A549 (cell line): ENCODE results near the gene CPED1. TPM values are rescaled to one million over a fixed set of nuclear protein-coding genes. Genes with fewer than 3 reads are reported as not detected.

Source experiments
- ATAC-seq, 2 experiments: fragments of 200-7000 bp in 1 of 2; fragments of >200 bp in 1 of 2; cut with Nextera tagmentation in 1 of 2; cut with Tn5 transposase in 1 of 2; 3 replicates each; pipeline versions ENCODE4 v1.8.0 to v1.9.1; 2018 to 2020; ENCODE audit warnings: mild to moderate bottlenecking in 1 of 2, moderate library complexity in 1 of 2
- CTCF ChIA-PET: fragments of 300-600 bp; sonication (Branson Sonifier 250); formaldehyde crosslinking; extraction: SDS; loops from one replicate; lab custom pipeline; 2021; ENCODE audit warnings: antibody characterized with exemption, inconsistent platforms; lab: Yijun Ruan, JAX
- POLR2A ChIA-PET: fragments of 350-600 bp; formaldehyde crosslinking; extraction: SDS; loops from one replicate; lab custom pipeline; 2021; ENCODE audit warnings: antibody characterized with exemption, inconsistent platforms; lab: Yijun Ruan, JAX
- DNase-seq, 2 experiments: peaks; one replicate each; pipeline versions ENCODE4 v3.0.0 to v3.0.0-alpha.2; 2011 to 2016; ENCODE audit warnings: low read depth in 1 of 2, low spot score in 1 of 2
- FAIRE-seq: peaks from 2 replicates; lab custom pipeline; 2011; peaks lifted over from hg19 to GRCh38; lab: Jason Lieb, UNC
- H3K27ac ChIP-seq, 2 experiments: fragments of >200 bp; sonication (Bioruptor Twin); formaldehyde crosslinking; 3 replicates each; pipeline ENCODE4 v1.5.1; 2016 to 2017
- H3K4me1 ChIP-seq: fragments of >200 bp; sonication (Bioruptor Twin); formaldehyde crosslinking; 3 replicates; pipeline ENCODE4 v1.6.1; 2016
- H3K4me2 ChIP-seq: fragments of >200 bp; sonication (Bioruptor Twin); formaldehyde crosslinking; 3 replicates; pipeline ENCODE4 v1.6.1; 2016
- H3K4me3 ChIP-seq: fragments of >200 bp; sonication (Bioruptor Twin); formaldehyde crosslinking; 3 replicates; pipeline ENCODE4 v1.5.1; 2016
- H3K9me3 ChIP-seq: fragments of >200 bp; sonication (Bioruptor Twin); formaldehyde crosslinking; 3 replicates; pipeline ENCODE4 v1.6.1; 2016
- CBX8 ChIP-seq: fragments of 200-600 bp; sonication (generic); IDR thresholded peaks from 2 replicates; pipeline ENCODE4 v1.6.1; 2016
- CHD2 ChIP-seq: fragments of 150-350 bp; IDR thresholded peaks from 2 replicates; pipeline ENCODE4 v1.6.1; 2014; ENCODE audit warnings: low read length; ENCODE audit not compliant: partially characterized antibody
- EHMT2 ChIP-seq: fragments of 200-600 bp; sonication (generic); IDR thresholded peaks from 2 replicates; pipeline ENCODE4 v1.6.1; 2016; ENCODE audit warnings: antibody characterized with exemption, low read depth, mild to moderate bottlenecking, moderate library complexity
- ELK1 ChIP-seq: fragments of 150-350 bp; IDR thresholded peaks from 2 replicates; pipeline ENCODE4 v1.6.1; 2014; ENCODE audit warnings: low read depth, mild to moderate bottlenecking, low read length
- ESRRA ChIP-seq: fragments of 150-350 bp; IDR thresholded peaks from 2 replicates; pipeline ENCODE4 v1.6.1; 2014; ENCODE audit warnings: mild to moderate bottlenecking, low read length, borderline replicate concordance
- FOSB ChIP-seq: fragments of 250-450 bp; sonication (Bioruptor Pico); IDR thresholded peaks from 2 replicates; pipeline ENCODE4 v1.5.0; 2020; ENCODE audit warnings: mild to moderate bottlenecking, moderate library complexity
- FOSL2 ChIP-seq, 2 experiments: fragments of 450-650 bp in 1 of 2; fragments of >200 bp in 1 of 2; sonication (Bioruptor Twin) in 1 of 2; formaldehyde crosslinking; IDR thresholded peaks; 2 replicates each; pipeline versions ENCODE4 v1.5.0 to v1.6.1; 2016 to 2020; ENCODE audit warnings: mild to moderate bottlenecking in 1 of 2, moderate library complexity in 1 of 2
- FOXS1 ChIP-seq: fragments of 250-450 bp; sonication (Bioruptor Pico); IDR thresholded peaks from 2 replicates; pipeline ENCODE4 v1.5.0; 2020; ENCODE audit warnings: mild to moderate bottlenecking, moderate library complexity
- GATA3 ChIP-seq: IDR thresholded peaks from 2 replicates; pipeline ENCODE4 v1.6.1; 2012; ENCODE audit warnings: borderline replicate concordance
- HDAC2 ChIP-seq: fragments of 200-600 bp; sonication (generic); IDR thresholded peaks from 2 replicates; pipeline ENCODE4 v1.6.1; 2016
- HEYL ChIP-seq: fragments of 250-450 bp; sonication (Bioruptor Pico); IDR thresholded peaks from 2 replicates; pipeline ENCODE4 v1.8.0; 2021; ENCODE audit warnings: mild to moderate bottlenecking, moderate library complexity
- HOXB5 ChIP-seq: fragments of 250-450 bp; sonication (Bioruptor Pico); IDR thresholded peaks from 2 replicates; pipeline ENCODE4 v1.5.0; 2020; ENCODE audit warnings: mild to moderate bottlenecking, moderate library complexity
- JUNB ChIP-seq: fragments of >200 bp; sonication (Bioruptor Twin); formaldehyde crosslinking; IDR thresholded peaks from 2 replicates; pipeline ENCODE4 v1.6.1; 2016
- MAFK ChIP-seq: fragments of 450-650 bp; IDR thresholded peaks from 2 replicates; pipeline ENCODE4 v1.6.1; 2014; ENCODE audit not compliant: partially characterized antibody
- MAX ChIP-seq: IDR thresholded peaks from 2 replicates; pipeline ENCODE4 v1.6.1; 2012
- MAZ ChIP-seq: fragments of 150-350 bp; IDR thresholded peaks from 2 replicates; pipeline ENCODE4 v1.6.1; 2014; ENCODE audit warnings: antibody characterized with exemption, low read depth, low read length, borderline replicate concordance
- MYC ChIP-seq: IDR thresholded peaks from 2 replicates; pipeline ENCODE4 v1.6.1; 2012; ENCODE audit warnings: mild to moderate bottlenecking, inconsistent platforms, low read length, improper control_type of control experiment, borderline replicate concordance
- PBX3 ChIP-seq: IDR thresholded peaks from 2 replicates; pipeline ENCODE4 v1.6.1; 2012
- POLR2A ChIP-seq: IDR thresholded peaks from 2 replicates; pipeline ENCODE4 v1.6.1; 2012; ENCODE audit warnings: mild to moderate bottlenecking, low read length
- POLR2AphosphoS2 ChIP-seq: conservative IDR thresholded peaks from 2 replicates; pipeline ENCODE4 v1.6.1; 2012; ENCODE audit warnings: low read length, improper control_type of control experiment, inconsistent platforms
- RAD21 ChIP-seq, 2 experiments: fragments of >200 bp in 1 of 2; sonication (Bioruptor Twin) in 1 of 2; formaldehyde crosslinking in 1 of 2; IDR thresholded peaks in 1 of 2; conservative IDR thresholded peaks in 1 of 2; 2 replicates in 1 of 2; 3 replicates in 1 of 2; pipeline ENCODE4 v1.6.1; 2012 to 2018; ENCODE audit warnings: inconsistent platforms in 1 of 2
- RARB ChIP-seq: fragments of 250-450 bp; sonication (Bioruptor Pico); IDR thresholded peaks from 2 replicates; pipeline ENCODE4 v1.8.0; 2021; ENCODE audit warnings: mild to moderate bottlenecking, moderate library complexity
- SREBF2 ChIP-seq: fragments of 450-650 bp; IDR thresholded peaks from 2 replicates; pipeline ENCODE4 v1.6.1; 2014; ENCODE audit warnings: mild to moderate bottlenecking, moderate library complexity
- TFCP2L1 ChIP-seq: fragments of 250-450 bp; sonication (Bioruptor Pico); IDR thresholded peaks from 2 replicates; pipeline ENCODE4 v1.5.0; 2021; ENCODE audit warnings: mild to moderate bottlenecking
- USF2 ChIP-seq: fragments of 450-650 bp; IDR thresholded peaks from 2 replicates; pipeline ENCODE4 v1.6.1; 2014; ENCODE audit warnings: antibody characterized with exemption
- ZNF302 ChIP-seq: fragments of 250-450 bp; sonication (Bioruptor Pico); IDR thresholded peaks from 2 replicates; pipeline ENCODE4 v1.9.0; 2021; ENCODE audit warnings: inconsistent platforms, mild to moderate bottlenecking, moderate library complexity
- WGBS: methylation state at CpG from one replicate; pipeline ENCODE4 v1.1.6; 2017; ENCODE audit errors: missing lambda C conversion rate; 5-methylcytosine and 5-hydroxymethylcytosine counted together
- polyA plus RNA-seq, 4 experiments: library from polyadenylated mRNA; depleted of rRNA in 3 of 4; stranded (reverse); fragments of >200 nt; fragmentation: RNase III in 1 of 4; extraction: RNeasy Plus Mini Kit Qiagen cat#74134 plus additional on column Dnase treatment in 1 of 4; gene quantifications; 2 replicates in 3 of 4; 3 replicates in 1 of 4; pipeline ENCODE4 v1.2.3, GENCODE V29; 2011 to 2017
- TF ChIP-seq, protein P1 (sequence below): fragments of >200 bp; sonication (Bioruptor Twin); formaldehyde crosslinking; IDR thresholded peaks from 2 replicates; pipeline ENCODE4 v1.6.1; 2016
- TF ChIP-seq, protein P2 (sequence below): fragments of >200 bp; sonication (Bioruptor Twin); formaldehyde crosslinking; IDR thresholded peaks from 3 replicates; pipeline ENCODE4 v1.5.1; 2016

The CPED1 gene
- polyA plus RNA-seq, 2 of the 4 experiments (the other 2 are of a cell fraction) = 0.03 TPM; not detected in 1

DNA sequence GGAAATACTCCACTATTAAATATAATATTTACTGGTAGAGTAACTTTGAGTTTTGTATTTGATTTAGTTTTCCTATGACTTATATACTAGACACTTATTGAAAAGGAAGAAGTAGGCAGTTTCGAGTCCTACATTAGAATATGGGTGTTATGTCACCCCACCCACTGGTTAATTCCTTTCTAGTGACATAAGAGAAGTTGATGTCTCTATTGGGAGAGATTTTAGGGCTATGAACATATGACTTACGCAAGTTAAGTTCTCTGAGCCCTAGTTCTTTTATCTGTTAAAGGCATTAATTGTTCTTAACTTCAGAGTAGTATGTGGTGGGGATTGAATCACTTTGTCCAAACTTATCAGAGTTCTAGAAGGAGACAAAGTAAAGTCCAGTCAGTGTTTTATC, 30.5 kb downstream of the CPED1 start:
- H3K4me3 ChIP-seq = no peak overlapping the region
- no peaks in the 10 kb centered on the region; the same call in 2 of the 3 replicates for H3K4me1 ChIP-seq
- DNase-seq = no peak
- ChIA-PET CTCF (no interaction called here), POLR2A (no interaction called here)
- FAIRE-seq = no peak
- WGBS = 45% methylated on average over 2 of the region's 2 CpGs
- H3K27ac ChIP-seq = no peak overlapping the region
- ATAC-seq = no peak
- H3K4me2 ChIP-seq = no peak overlapping the region
- TF ChIP-seq FOSL2 (IDR thresholded peaks at IDR 0.05) = no peak
- TF ChIP-seq FOSL2 (CRISPR knock-in tag; IDR thresholded peaks at IDR 0.05) = no peak
- no peak for TF ChIP-seq EHMT2
- TF ChIP-seq CHD2 = no peak
- TF ChIP-seq CBX8 = no peak
- no peak for TF ChIP-seq GATA3
- TF ChIP-seq JUNB = no peak
- TF ChIP-seq PBX3 = no peak
- no peak for TF ChIP-seq POLR2A
- no peak for TF ChIP-seq MAFK
- no peak for TF ChIP-seq POLR2AphosphoS2
- no peak for TF ChIP-seq FOSB (CRISPR knock-in tag)
- TF ChIP-seq USF2 = no peak
- TF ChIP-seq HOXB5 (CRISPR knock-in tag) = no peak
- no peaks in the 10 kb centered on the region for H3K9me3 ChIP-seq

GRCh38 chr7:121020249-121020988, 31.9 kb downstream of the CPED1 start:
- 61% methylated on average over 1 of the region's 1 CpG for WGBS
- H3K4me1 ChIP-seq = no peaks in the 10 kb centered on the region; the same call in 2 of the 3 replicates
- ChIA-PET POLR2A (no interaction called here), CTCF (no interaction called here)
- no peak overlapping the region for H3K27ac ChIP-seq
- FAIRE-seq = no peak
- H3K4me3 ChIP-seq = no peak overlapping the region
- no peak for DNase-seq
- TF ChIP-seq HDAC2 (no peak), EHMT2 (no peak), MAZ (no peak), RAD21 (conservative IDR thresholded peaks at IDR 0.05 in 1 of 2, IDR thresholded peaks at IDR 0.05 in 1 of 2) (no peak), TFCP2L1 (CRISPR knock-in tag) (no peak), ESRRA (no peak), SREBF2 (no peak)
- H3K4me2 ChIP-seq = no peak overlapping the region
- H3K9me3 ChIP-seq = no peaks in the 10 kb centered on the region
- no peak for ATAC-seq

- POLR2A ChIA-PET = no interaction called here
- FAIRE-seq (no peak), DNase-seq (no peak), ATAC-seq (no peak)
- H3K4me1 ChIP-seq = no peaks in the 10 kb centered on the region; the same call in 2 of the 3 replicates
- CTCF ChIA-PET = no interaction called here
- no peaks in the 10 kb centered on the region for H3K9me3 ChIP-seq
- H3K27ac ChIP-seq = no peak overlapping the region
- 5% methylated on average over 5 of the region's 5 CpGs for WGBS
- TF ChIP-seq MYC (no peak), RARB (CRISPR knock-in tag) (no peak), EHMT2 (no peak), FOXS1 (no peak), ZNF302 (CRISPR knock-in tag) (no peak), HEYL (CRISPR knock-in tag) (no peak), ELK1 (no peak), MAX (no peak)
- TF ChIP-seq, protein P1, sequence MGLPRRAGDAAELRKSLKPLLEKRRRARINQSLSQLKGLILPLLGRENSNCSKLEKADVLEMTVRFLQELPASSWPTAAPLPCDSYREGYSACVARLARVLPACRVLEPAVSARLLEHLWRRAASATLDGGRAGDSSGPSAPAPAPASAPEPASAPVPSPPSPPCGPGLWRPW = no peak
- TF ChIP-seq, protein P2, sequence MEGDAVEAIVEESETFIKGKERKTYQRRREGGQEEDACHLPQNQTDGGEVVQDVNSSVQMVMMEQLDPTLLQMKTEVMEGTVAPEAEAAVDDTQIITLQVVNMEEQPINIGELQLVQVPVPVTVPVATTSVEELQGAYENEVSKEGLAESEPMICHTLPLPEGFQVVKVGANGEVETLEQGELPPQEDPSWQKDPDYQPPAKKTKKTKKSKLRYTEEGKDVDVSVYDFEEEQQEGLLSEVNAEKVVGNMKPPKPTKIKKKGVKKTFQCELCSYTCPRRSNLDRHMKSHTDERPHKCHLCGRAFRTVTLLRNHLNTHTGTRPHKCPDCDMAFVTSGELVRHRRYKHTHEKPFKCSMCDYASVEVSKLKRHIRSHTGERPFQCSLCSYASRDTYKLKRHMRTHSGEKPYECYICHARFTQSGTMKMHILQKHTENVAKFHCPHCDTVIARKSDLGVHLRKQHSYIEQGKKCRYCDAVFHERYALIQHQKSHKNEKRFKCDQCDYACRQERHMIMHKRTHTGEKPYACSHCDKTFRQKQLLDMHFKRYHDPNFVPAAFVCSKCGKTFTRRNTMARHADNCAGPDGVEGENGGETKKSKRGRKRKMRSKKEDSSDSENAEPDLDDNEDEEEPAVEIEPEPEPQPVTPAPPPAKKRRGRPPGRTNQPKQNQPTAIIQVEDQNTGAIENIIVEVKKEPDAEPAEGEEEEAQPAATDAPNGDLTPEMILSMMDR = no peak
- no peak overlapping the region for H3K4me3 ChIP-seq
- H3K4me2 ChIP-seq = no peak overlapping the region
Measured at GRCh38 chr7:121020989-121021969, 32.8 kb downstream of the CPED1 start.
